Measurements from ENCODE around the gene ARHGEF25.
A peak's percentile ranks its signal among the peaks of the same experiment; 100 is the strongest.
"Not testable (repeated sequence)": the region's sequence is repeated elsewhere in the genome, so short reads cannot be mapped to it uniquely, and the experiment has no call there.

Gene ARHGEF25

DNA sequence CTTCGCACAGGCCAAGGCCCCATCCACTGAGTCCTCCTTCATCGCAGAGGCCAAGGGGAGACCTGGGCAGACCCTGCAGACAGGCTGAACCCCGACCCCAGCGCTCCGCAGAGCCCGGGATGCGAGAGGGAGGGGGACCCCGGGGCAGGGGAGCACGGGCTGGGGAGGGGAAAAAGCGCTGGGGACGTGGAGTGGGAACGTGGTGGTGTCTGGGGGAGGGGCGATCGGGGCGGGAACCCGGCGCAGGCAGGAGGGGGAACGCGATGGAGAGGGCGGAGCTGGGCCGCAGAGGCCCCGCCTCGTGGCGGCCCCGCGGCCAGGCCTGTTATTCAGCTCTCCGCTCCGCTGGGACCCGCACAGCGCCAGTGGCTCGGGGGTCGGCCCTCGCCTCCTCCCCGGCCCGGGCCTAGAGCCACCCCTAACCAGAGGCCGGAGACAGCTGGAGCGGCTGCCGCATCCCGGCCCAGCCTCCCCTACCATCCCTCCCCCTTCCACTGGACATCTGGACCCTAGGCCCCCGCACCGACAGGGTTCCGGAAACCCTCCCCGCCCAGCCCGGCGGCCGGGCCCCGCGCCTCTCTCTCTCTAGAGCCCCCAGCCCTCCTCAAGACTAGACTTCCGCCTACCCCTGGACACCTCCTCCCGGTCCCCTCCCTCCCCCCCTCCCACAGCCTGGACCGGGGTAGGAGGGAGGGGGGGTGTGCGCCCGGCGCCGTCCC lies at the start of gene ARHGEF25:
ARHGEF25 (plus strand) TSS at position 328 of the 719 bp plus-strand sequence. CDS start 460 bp downstream, outside the sequence.
- DNase-seq (ENCODE audit: low read depth in 1 of 2, low spot score in 1 of 2), result peak; percentile 45 to 74
- no peak for TF ChIP-seq JUND (IDR thresholded peaks at IDR 0.05; ENCODE audit: low read depth)
- in situ Hi-C loops (cut with HindIII; ENCODE audit: low pct_unique_long_range_greater_than_20kb, low sequenced_read_pairs), result no loop called here

DNA sequence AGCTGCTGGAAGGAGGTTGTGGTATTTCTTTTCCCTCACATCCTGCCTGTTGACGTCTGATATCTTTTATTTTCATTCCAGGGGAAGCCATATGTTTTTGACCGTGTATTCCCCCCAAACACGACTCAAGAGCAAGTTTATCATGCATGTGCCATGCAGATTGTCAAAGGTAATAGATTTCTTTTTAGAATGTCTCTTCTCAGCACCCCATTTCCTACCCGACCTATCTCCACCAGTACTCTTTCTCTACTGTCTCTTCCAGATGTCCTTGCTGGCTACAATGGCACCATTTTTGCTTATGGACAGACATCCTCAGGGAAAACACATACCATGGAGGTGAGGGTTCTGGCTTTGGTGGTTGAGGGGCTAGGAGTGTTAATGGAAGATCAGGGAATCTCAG lies 47.9 kb upstream of the ARHGEF25 start:
- no peak for TF ChIP-seq JUND (IDR thresholded peaks at IDR 0.05; ENCODE audit: low read depth)
- in situ Hi-C loops (cut with HindIII; ENCODE audit: low pct_unique_long_range_greater_than_20kb, low sequenced_read_pairs), result no loop called here
- no peak for DNase-seq (ENCODE audit: low read depth in 1 of 2, low spot score in 1 of 2)

DNA sequence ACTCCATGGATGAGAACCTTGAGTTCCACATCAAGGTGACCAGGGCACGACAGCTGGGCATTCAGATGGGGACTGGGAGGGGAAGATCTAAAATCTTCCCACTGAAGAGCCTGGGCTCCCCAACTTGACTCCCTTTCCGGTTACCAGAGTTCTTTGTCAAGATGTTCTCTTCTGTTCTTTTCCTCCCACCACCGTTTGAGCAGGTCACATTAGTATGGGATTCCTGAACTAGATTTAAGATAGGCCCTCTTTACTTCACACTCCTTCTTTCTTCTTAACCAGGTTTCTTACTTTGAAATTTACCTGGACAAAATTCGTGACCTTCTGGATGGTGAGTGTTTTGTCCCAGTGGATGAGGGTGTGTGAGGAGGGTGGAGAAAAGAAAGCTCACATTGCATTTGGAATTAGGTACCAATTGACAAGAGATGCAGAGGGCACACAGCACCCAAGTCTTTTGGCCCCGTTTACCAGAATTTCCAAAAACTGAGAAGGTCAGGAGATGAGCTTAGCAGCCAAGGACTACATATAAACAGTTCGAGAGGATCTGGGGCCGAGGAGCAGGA lies 47.0 kb upstream of the ARHGEF25 start:
- TF ChIP-seq JUND (IDR thresholded peaks at IDR 0.05; ENCODE audit: low read depth), result no peak
- in situ Hi-C loops (cut with HindIII; ENCODE audit: low pct_unique_long_range_greater_than_20kb, low sequenced_read_pairs), result no loop called here
- no peak for DNase-seq (ENCODE audit: low read depth in 1 of 2, low spot score in 1 of 2)

- TF ChIP-seq JUND (IDR thresholded peaks at IDR 0.05; ENCODE audit: low read depth), result no peak
- in situ Hi-C loops (cut with HindIII; ENCODE audit: low pct_unique_long_range_greater_than_20kb, low sequenced_read_pairs), result no loop called here
Observed at GRCh38 chr12:57568838-57569237, 42.4 kb upstream of the ARHGEF25 start.

GRCh38 chr12:57569858-57570257 lies 41.4 kb upstream of the ARHGEF25 start:
- TF ChIP-seq JUND (IDR thresholded peaks at IDR 0.05; ENCODE audit: low read depth), result no peak
- in situ Hi-C loops (cut with HindIII; ENCODE audit: low pct_unique_long_range_greater_than_20kb, low sequenced_read_pairs), result no loop called here
- DNase-seq (ENCODE audit: low read depth in 1 of 2, low spot score in 1 of 2), result no peak

More at GRCh38 chr12:57568838-57569237, 42.4 kb upstream of the ARHGEF25 start:
- no peak for DNase-seq (ENCODE audit: low read depth in 1 of 2, low spot score in 1 of 2)

DNA sequence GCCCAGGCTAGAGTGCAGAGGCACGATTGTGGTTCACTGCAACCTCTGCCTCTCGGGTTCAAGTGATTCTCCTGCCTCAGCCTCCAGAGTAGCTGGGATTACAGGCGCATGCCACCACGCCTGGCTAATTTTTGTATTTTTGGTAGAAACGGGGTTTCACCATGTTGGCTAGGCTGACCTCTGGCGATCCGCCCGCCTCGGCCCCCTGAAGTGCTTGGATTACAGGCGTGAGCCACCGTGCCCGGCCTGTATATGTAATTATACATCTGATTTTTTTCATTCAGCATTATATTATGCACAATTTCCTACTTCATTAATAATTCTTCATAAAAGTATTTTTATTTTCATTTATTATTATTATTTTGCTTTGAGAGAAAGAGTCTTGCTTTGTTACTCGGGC lies 40.8 kb upstream of the ARHGEF25 start:
- DNase-seq (ENCODE audit: low read depth in 1 of 2, low spot score in 1 of 2); in situ Hi-C loops (cut with HindIII; ENCODE audit: low pct_unique_long_range_greater_than_20kb, low sequenced_read_pairs): not testable (repeated sequence)

DNA sequence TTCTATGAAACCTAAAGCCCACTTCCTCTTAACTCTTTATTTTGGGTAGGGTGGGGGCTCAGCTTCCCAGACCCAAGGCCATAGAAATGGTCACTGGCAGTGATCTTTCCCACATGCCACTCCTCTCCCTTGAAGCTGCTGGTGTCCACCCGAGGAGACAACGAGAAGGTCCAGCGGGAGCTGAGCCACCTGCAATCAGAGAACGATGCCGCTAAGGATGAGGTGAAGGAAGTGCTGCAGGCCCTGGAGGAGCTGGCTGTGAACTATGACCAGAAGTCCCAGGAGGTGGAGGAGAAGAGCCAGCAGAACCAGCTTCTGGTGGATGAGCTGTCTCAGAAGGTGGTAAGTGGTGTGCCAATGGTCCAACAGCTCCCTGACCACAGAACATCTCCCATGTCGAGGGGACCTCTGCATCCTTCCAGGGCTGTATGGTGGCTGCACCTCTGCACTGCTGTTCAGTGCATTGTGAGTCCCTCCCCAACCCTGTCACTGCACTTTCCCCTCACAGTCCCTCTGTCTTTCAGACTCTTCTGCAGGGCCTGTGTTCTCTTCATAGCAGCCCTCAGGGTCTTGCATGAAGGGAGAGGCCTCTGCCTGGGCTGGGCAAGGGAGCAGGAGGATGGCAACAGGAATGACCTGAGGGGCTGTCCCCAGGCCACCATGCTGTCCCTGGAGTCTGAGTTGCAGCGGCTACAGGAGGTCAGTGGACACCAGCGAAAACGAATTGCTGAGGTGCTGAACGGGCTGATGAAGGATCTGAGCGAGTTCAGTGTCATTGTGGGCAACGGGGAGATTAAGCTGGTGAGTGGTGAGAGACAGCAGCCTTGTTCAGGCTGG lies 39.1 kb upstream of the ARHGEF25 start:
- no peak for TF ChIP-seq JUND (IDR thresholded peaks at IDR 0.05; ENCODE audit: low read depth)
- in situ Hi-C loops (cut with HindIII; ENCODE audit: low pct_unique_long_range_greater_than_20kb, low sequenced_read_pairs), result no loop called here
- no peak for DNase-seq (ENCODE audit: low read depth in 1 of 2, low spot score in 1 of 2)

DNA sequence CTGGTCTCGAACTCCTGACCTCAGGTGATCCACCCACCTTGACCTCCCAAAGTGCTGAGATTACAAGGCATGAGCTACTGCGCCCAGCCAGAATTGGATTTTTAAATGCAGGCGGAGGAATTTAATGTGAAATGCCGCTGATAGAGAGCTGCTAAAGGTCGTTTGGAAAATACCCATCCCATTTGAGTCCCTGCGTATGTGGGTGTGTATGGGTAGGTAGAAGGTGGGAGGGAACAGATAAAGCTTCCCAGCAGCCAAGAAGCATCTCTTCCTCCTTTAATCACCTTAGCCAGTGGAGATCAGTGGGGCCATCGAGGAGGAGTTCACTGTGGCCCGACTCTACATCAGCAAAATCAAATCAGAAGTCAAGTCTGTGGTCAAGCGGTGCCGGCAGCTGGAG lies 36.4 kb upstream of the ARHGEF25 start:
- in situ Hi-C loops (cut with HindIII; ENCODE audit: low pct_unique_long_range_greater_than_20kb, low sequenced_read_pairs), result no loop called here
- no peak for DNase-seq (ENCODE audit: low read depth in 1 of 2, low spot score in 1 of 2)
- TF ChIP-seq JUND (IDR thresholded peaks at IDR 0.05; ENCODE audit: low read depth), result no peak

GRCh38 chr12:57575771-57576612 lies 35.2 kb upstream of the ARHGEF25 start:
- no peak for DNase-seq (ENCODE audit: low read depth in 1 of 2, low spot score in 1 of 2)
- no peak for TF ChIP-seq JUND (IDR thresholded peaks at IDR 0.05; ENCODE audit: low read depth)
- in situ Hi-C loops (cut with HindIII; ENCODE audit: low pct_unique_long_range_greater_than_20kb, low sequenced_read_pairs), result no loop called here

- TF ChIP-seq JUND (IDR thresholded peaks at IDR 0.05; ENCODE audit: low read depth), result no peak
- DNase-seq (ENCODE audit: low read depth in 1 of 2, low spot score in 1 of 2), result no peak
- in situ Hi-C loops (cut with HindIII; ENCODE audit: low pct_unique_long_range_greater_than_20kb, low sequenced_read_pairs), result no loop called here
Observed at GRCh38 chr12:57576613-57577160, 34.5 kb upstream of the ARHGEF25 start.

DNA sequence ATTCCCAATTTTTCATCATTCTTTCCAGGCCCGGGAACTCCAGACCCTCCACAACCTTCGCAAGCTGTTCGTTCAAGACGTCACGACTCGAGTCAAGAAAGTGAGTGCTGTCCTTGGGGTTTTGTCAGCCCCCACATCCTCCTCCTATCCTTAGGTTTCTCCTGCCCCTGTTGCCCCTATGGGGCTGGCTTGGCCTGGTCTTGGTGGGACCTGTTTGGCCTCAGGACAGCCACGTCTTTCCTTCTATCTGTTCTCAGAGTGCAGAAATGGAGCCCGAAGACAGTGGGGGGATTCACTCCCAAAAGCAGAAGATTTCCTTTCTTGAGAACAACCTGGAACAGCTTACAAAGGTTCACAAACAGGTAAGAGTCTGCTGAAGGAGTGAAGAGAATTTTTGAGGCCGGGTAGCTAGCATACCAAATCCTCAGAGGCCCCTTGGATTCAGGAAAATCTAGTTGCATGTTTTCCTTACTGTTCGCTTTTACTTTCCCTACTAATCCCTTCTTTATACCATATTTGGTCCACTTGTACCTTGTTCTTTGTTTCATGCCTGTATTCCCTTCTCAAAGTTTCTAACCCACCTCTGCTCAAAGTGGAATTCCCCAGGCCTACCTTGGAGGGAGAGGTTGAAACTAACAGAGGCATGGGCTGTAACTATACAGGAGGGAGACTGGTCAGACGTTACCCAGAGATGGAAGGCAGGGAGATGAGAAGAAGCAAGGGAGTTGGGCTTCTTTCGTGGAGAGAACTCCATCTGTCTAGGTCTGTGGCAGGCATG lies 33.1 kb upstream of the ARHGEF25 start:
- no peak for TF ChIP-seq JUND (IDR thresholded peaks at IDR 0.05; ENCODE audit: low read depth)
- in situ Hi-C loops (cut with HindIII; ENCODE audit: low pct_unique_long_range_greater_than_20kb, low sequenced_read_pairs), result no loop called here
- no peak for DNase-seq (ENCODE audit: low read depth in 1 of 2, low spot score in 1 of 2)

Measured in T47D (cell line).